ENCODE measurements around the gene HOMER2. TPM values are rescaled to one million over a fixed set of nuclear protein-coding genes. Genes with fewer than 3 reads are reported as not detected.

The HOMER2 gene
- total RNA-seq, 1 experiment from 2014 or later = 14.2 TPM

- Mint-ChIP-seq H3K4me1 (peaks cover 4 to 9% of the 10 kb centered on the region in 2 experiments), H3K27ac (no peak overlapping the region), H3K4me3 (no peak overlapping the region), H3K36me3 (ENCODE audit: insufficient read depth in 1 of 3, low read depth in 3 of 3) (no peaks in the 10 kb centered on the region), H3K27me3 (ENCODE audit: low read depth) (peaks cover 9% of the 10 kb centered on the region), H3K9me3 (no peaks in the 10 kb centered on the region; a peak in 1 of 5 replicates)
- no peak overlapping the region for H3K18ac ChIP-seq (ENCODE audit: insufficient read length, low read depth, low read length)
- no peak overlapping the region for H4K8ac ChIP-seq (replicated peaks; ENCODE audit: insufficient read length, low read depth, low read length)
- no peak for DNase-seq
- no peaks in the 10 kb centered on the region for H3K79me2 ChIP-seq (ENCODE audit: insufficient read depth, low read length)
- H3K14ac ChIP-seq (ENCODE audit: insufficient read depth, low read length) = no peak overlapping the region; the same call in 1 of the 2 replicates
- no peak overlapping the region for H4K91ac ChIP-seq (ENCODE audit: insufficient read length, low read depth, low read length)
- H2BK12ac ChIP-seq (ENCODE audit: insufficient read length, low read depth, low read length) = no peak overlapping the region
- WGBS (ENCODE audit: extremely low coverage, insufficient read length, low lambda C conversion rate) = no CpG with 5 or more reads among the region's 5 CpGs
- no peak overlapping the region for H2AFZ ChIP-seq (ENCODE audit: low read length)
- H3K23ac ChIP-seq (ENCODE audit: insufficient read length, low read depth, low read length) = no peak overlapping the region
- no peak overlapping the region for H2BK20ac ChIP-seq (ENCODE audit: low read depth, low read length, poor library complexity, severe bottlenecking)
- no peak overlapping the region for H3K4me2 ChIP-seq (ENCODE audit: insufficient read depth, insufficient read length, low read length)
- H2BK15ac ChIP-seq (ENCODE audit: low read depth, low read length) = no peak overlapping the region
- H3K27me3 ChIP-seq (ENCODE audit: insufficient read depth, low read length) = no peaks in the 10 kb centered on the region
- no peak overlapping the region for H4K5ac ChIP-seq (ENCODE audit: insufficient read length, low read depth, low read length)
- no peaks in the 10 kb centered on the region for H3K9me3 ChIP-seq (ENCODE audit: control insufficient read depth, low read depth, low read length)
- no peaks in the 10 kb centered on the region for H3K79me1 ChIP-seq (ENCODE audit: insufficient read depth, low read depth, low read length, poor library complexity, severe bottlenecking)
- H3K23me2 ChIP-seq (ENCODE audit: insufficient read length, low read depth, low read length, poor library complexity, severe bottlenecking) = no peaks in the 10 kb centered on the region
- no peak overlapping the region for H3K56ac ChIP-seq (ENCODE audit: insufficient read length, low read depth, low read length)
- H3T11ph ChIP-seq (ENCODE audit: low read length) = no peak overlapping the region
- no peak overlapping the region for H3K4ac ChIP-seq (ENCODE audit: low read depth, low read length)
- no peaks in the 10 kb centered on the region for H3K4me1 ChIP-seq (ENCODE audit: insufficient read depth, low read length)
- H3K27ac ChIP-seq (ENCODE audit: insufficient read length, low read depth, low read length) = no peak overlapping the region
- H2BK5ac ChIP-seq (ENCODE audit: insufficient read length, low read length) = no peak overlapping the region
- no peak overlapping the region for H3K9ac ChIP-seq (ENCODE audit: extremely low read depth, insufficient read length, low read length)
- no peaks in the 10 kb centered on the region for H4K20me1 ChIP-seq (ENCODE audit: control insufficient read depth, insufficient read depth, insufficient read length)
- TF ChIP-seq CTCF (conservative IDR thresholded peaks at IDR 0.05) = no peak
- no peak overlapping the region for H2AK5ac ChIP-seq (ENCODE audit: insufficient read length, low read length)
- no peak overlapping the region for H2BK120ac ChIP-seq (ENCODE audit: low read depth, low read length, poor library complexity, severe bottlenecking)
Observed at GRCh38 chr15:82937712-82938058, 14.8 kb downstream of the HOMER2 start.

Measured in H9 (cell line).